NB4 (cell line): ENCODE results near the gene CXCL1.

Experiments
- CTCF ChIP-seq: IDR thresholded peaks from one replicate; pipeline ENCODE4 v1.5.1; 2012; ENCODE audit warnings: low read depth, low read length
- MYC ChIP-seq: IDR thresholded peaks from 2 replicates; pipeline ENCODE4 v1.6.1; 2011; ENCODE audit warnings: low read depth, low read length
- POLR2A ChIP-seq: IDR thresholded peaks from 2 replicates; pipeline ENCODE4 v1.6.1; 2011; ENCODE audit warnings: mild to moderate bottlenecking; ENCODE audit not compliant: insufficient read length; ENCODE audit errors: extremely low read depth
- TF ChIP-seq, protein P1 (sequence below): IDR thresholded peaks from 2 replicates; pipeline ENCODE4 v1.6.1; 2011; ENCODE audit warnings: low read depth, low read length

DNA sequence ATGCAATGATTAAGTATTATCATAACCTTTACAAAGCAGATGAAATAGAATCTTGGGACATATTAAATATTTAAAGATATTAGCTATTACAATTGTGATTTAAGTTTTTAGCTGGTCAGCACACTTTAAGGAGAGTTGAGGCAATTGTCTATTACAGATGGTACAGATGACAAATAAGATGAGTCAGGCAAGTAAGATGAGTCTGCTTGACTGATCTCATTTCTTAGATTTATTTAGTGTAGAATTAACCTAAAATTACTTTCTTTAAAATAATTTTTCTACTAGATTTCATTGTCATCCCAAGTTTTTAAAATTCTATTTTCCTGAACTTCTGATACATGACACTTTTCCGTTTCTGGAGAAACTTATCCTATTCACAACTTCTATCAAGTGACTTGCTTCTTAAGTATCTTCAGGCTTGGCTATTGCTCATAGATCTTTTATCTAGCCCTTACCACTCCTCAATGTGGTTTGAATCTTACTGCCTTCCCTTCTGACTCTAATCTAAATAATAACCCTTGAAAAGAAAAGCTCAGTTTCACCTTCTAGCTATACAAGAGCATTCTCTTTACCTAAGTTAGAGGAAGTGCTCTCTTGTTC lies 32.9 kb downstream of the CXCL1 start:
- no peak for TF ChIP-seq POLR2A
- no peak for TF ChIP-seq CTCF
- TF ChIP-seq, protein P1, sequence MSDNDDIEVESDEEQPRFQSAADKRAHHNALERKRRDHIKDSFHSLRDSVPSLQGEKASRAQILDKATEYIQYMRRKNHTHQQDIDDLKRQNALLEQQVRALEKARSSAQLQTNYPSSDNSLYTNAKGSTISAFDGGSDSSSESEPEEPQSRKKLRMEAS = no peak
- no peak for TF ChIP-seq MYC
